ENCODE data around the gene LRPAP1.

Gene LRPAP1

DNA sequence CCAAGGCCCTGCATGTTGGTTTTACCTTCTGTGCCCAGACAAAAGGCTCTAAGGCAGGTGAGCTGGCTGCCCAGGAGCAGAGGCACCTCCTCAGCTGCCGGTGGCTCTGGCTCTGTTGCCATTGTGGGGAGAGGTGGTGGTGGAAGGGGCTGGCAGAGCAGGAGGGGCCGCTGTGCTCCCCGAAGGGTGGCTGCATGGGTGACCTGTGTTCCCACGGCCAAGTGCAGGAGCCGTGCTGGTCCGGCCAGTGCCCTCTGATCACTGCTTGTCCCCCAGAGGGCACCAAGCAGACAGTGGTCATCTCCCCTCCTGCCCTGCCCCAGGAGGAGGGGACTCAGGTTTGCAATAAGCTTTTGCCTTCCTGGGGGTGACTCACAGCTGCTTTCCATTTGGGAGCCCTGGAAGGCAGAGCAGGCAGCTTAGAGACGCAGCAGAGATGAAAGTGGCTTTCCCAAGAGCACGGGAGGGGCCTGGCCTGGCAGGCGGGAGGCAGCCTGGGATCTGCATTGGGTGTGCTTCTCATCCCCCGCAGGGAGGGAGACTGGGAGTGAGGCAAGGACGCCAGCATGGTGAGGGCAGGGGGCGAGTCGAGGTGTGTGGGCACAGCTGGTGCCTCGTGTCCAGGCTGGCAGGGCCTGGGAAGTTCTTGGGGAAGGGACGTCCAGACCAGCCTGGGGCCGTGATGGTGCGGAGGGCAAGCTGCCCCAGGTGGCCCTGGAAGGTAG lies 40.4 kb downstream of the LRPAP1 start:
- DNase-seq: no peak
- H3K4me3 Mint-ChIP-seq: no peak overlapping the region
- H3K4me1 Mint-ChIP-seq: peaks cover 27 to 32% of the 10 kb centered on the region in 2 donors
- H3K9me3 Mint-ChIP-seq: no peaks in the 10 kb centered on the region
- H3K27me3 Mint-ChIP-seq: peaks cover 13 to 16% of the 10 kb centered on the region in 2 donors
- peaks cover 4 to 11% of the 10 kb centered on the region in 2 donors for H3K36me3 Mint-ChIP-seq
- ATAC-seq (replicated peaks): no peak
- no peak overlapping the region for H3K27ac Mint-ChIP-seq

- peaks cover 4 to 11% of the 10 kb centered on the region in 2 donors for H3K36me3 Mint-ChIP-seq
- DNase-seq (peak; percentile 59), ATAC-seq (replicated peaks) (peak; percentile 30 to 60)
- no peaks in the 10 kb centered on the region for H3K9me3 Mint-ChIP-seq
- H3K27me3 Mint-ChIP-seq: peaks cover 13 to 16% of the 10 kb centered on the region in 2 donors
- H3K4me1 Mint-ChIP-seq: peaks cover 41 to 51% of the 10 kb centered on the region in 2 donors
- no peak overlapping the region for H3K27ac Mint-ChIP-seq
- no peak overlapping the region for H3K4me3 Mint-ChIP-seq
Measured at GRCh38 chr4:3489451-3489962, 42.7 kb downstream of the LRPAP1 start.

DNA sequence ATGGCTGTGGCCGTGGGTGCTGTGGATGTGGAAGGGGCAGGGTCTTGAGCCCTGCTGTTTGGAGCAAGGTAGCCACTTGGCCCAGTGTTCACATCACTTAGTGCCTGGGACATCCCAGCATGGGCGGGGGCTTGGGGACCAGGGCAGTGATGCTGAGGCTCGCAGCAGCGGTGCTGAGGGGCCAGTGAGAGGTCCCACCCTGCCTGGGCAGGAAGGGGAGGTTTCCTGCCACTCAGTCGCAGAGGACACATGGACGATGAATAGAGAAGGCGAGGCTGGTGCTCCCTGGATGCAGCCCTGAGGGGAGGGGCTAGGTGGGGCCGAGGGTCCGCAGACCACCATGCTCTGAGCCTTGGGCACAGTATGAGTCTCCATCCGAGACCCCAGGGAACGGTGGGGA lies 43.4 kb downstream of the LRPAP1 start:
- Mint-ChIP-seq H3K27me3 (peaks cover 13 to 16% of the 10 kb centered on the region in 2 donors), H3K4me1 (peaks cover 42 to 58% of the 10 kb centered on the region in 2 donors), H3K36me3 (peaks cover 4 to 11% of the 10 kb centered on the region in 2 donors), H3K9me3 (no peaks in the 10 kb centered on the region), H3K27ac (no peak overlapping the region), H3K4me3 (no peak overlapping the region)
- ATAC-seq (replicated peaks) (no peak), DNase-seq (no peak)

DNA sequence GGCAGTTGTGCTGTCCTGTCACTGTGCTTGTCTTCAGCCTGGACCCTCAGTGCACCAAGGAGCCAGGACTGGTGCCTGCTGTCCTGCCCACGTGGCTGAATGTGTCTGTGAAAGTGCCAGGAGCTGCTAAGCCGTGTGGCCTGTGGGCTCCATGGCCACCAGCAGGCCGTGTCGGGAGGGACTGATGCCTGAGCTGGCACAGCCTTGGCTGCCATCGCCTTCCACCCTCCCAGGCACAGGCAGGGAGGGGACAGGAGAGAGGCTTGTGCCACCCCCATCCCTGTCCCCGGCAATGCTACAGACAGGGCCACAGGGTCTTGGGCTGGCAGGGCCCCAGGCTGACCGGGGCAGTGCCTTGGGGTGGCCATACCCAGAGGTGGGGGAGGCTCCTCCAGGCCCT lies 44.4 kb downstream of the LRPAP1 start:
- Mint-ChIP-seq H3K4me3 (no peak overlapping the region), H3K4me1 (peaks cover 42 to 68% of the 10 kb centered on the region in 2 donors), H3K27me3 (peaks cover 13 to 16% of the 10 kb centered on the region in 2 donors), H3K27ac (no peak overlapping the region), H3K36me3 (peaks cover 4 to 11% of the 10 kb centered on the region in 2 donors), H3K9me3 (no peaks in the 10 kb centered on the region)
- no peak for DNase-seq
- no peak for ATAC-seq (replicated peaks)

DNA sequence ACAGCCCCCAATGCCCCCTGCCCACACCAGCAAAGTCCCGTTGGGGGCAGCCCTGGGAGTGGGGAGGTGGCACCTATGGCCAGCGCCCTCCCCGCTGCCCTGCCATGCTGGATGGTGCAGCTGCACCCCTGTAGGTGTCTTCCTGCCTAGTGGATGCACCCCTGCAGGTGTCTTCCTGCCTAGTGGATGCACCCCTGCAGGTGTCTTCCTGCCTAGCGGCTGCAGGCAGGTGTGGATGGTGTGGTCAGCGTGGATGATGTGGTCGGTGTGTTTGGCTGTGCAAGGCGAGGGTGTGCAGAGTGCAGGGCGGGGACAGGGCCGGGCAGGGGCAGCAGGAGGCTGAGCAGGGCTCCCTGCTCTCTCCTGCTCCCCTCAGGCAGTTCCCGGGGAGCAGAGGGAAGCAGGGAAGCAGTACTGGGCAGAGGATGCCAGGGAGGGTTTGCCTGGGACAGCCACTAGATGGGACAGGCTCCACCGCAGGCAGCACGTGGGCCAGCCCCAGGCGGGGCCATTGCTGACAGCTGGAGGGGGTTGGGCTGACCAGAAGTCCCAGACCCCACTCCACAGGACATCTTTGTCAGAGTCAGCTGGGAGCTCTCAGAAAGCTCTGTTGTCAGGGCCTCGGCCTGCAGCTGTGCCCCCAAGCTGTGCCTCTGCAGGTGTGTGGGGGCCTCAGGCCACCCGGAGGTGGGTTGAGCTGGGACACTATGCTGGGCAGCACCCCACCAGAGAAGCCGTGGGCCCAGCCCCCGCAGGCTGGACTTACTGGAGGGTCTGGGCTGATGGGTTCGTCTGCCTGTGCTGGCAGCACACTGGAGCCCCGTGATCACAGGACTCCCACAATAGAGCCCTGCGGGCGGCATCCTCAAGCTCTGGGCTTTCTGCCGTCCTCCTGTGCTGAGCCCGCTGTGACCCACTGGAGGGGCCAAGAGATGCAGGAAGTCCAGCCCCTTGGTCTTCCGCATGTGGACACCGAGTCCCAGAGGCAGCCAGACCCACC lies 45.4 kb downstream of the LRPAP1 start:
- peak overlapping the region in 1 of 2 donors; percentile 32 for H3K4me3 Mint-ChIP-seq
- peaks cover 43 to 78% of the 10 kb centered on the region in 2 donors for H3K4me1 Mint-ChIP-seq
- no peak for DNase-seq
- no peaks in the 10 kb centered on the region for H3K9me3 Mint-ChIP-seq
- no peak for ATAC-seq (replicated peaks)
- no peak overlapping the region for H3K27ac Mint-ChIP-seq
- peaks cover 2 to 5% of the 10 kb centered on the region in 2 donors for H3K36me3 Mint-ChIP-seq
- peaks cover 9 to 13% of the 10 kb centered on the region in 2 donors for H3K27me3 Mint-ChIP-seq

DNA sequence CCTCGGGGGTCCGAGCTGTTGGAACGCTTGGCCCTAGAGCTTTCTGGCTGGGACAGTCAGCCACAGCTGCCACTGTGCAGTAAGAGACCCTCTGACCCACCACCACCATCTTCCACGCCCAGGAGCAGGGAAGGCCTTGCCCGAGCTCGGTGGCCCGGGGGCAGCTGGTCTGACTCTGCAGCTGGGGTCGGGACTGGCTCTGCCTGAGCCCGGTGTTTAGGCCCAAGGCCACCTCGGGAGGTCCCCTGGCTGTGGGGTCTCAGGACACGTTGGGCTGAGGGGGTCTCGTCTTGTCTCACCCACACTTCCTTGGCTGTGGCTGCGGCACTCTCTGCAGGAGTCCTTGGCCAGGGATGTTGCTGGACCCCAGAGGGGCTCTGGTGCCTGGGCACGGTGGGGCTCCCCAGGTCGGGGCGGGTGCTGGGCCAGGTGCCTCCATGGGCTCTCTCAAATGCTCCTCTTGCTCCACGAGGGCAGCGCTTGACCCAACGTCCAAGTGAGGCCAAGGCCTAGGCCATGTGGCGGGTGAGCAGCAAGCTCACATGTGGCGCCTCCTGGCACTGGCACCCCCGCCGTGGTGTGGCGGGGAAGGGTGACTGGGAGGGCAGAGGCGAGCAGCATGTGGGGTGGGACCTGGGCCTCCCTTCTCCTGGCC lies 46.2 kb downstream of the LRPAP1 start:
- Mint-ChIP-seq H3K9me3 (no peaks in the 10 kb centered on the region), H3K27me3 (peaks cover 4 to 8% of the 10 kb centered on the region in 2 donors), H3K4me1 (peaks cover 45 to 81% of the 10 kb centered on the region in 2 donors), H3K27ac (no peak overlapping the region), H3K36me3 (no peaks in the 10 kb centered on the region), H3K4me3 (peak overlapping the region; percentile 66 to 83)
- ATAC-seq (replicated peaks) (no peak), DNase-seq (no peak)

DNA sequence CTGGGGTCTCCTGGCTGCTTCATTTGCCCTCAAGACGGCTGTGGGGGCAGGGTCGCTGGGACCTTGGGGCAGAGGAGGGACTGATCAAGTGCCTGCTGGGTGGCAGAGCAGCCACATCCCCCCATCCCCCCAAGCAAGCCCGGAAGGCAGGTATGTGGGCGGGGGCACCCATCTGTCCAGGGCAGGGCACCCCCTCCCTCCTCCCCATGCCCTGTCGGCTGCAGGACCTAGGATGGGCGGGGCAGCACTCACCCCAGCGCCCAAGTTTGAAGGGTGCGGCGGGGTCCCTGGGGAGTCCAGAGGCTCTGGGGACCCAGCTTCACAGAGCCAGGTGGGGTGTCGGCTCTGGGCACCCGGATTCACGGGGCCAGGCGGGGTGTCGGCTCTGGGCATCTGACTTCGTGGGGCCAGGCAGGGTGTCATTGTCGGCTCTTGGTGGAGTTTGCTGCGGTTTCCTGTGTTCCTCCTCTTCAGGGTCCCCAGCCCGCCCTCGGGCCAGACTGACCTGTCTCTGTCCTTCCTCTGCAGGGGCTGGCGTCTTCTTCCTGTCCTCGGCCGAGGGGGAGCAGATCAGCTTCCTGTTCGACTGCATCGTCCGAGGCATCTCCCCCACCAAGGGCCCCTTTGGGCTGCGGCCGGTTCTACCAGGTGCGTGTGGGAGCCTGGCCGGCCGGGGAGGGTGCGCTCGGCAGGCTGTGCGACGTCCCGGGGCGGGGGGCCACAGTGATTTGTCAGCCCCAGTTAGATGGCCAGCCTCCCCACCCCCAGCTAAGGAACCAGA lies 47.0 kb downstream of the LRPAP1 start:
- peak; percentile 51 for DNase-seq
- H3K36me3 Mint-ChIP-seq: no peaks in the 10 kb centered on the region
- peak; percentile 33 to 50 for ATAC-seq (replicated peaks)
- peaks cover 0 to 10% of the 10 kb centered on the region in 2 donors for H3K27me3 Mint-ChIP-seq
- peak overlapping the region; percentile 79 to 83 for H3K4me3 Mint-ChIP-seq
- no peaks in the 10 kb centered on the region for H3K9me3 Mint-ChIP-seq
- peaks cover 41 to 87% of the 10 kb centered on the region in 2 donors for H3K4me1 Mint-ChIP-seq
- peak overlapping the region; percentile 56 for H3K27ac Mint-ChIP-seq

- Mint-ChIP-seq H3K4me1 (peaks cover 34 to 79% of the 10 kb centered on the region in 2 donors), H3K36me3 (no peaks in the 10 kb centered on the region), H3K9me3 (no peaks in the 10 kb centered on the region), H3K27me3 (peaks cover 0 to 10% of the 10 kb centered on the region in 2 donors), H3K4me3 (peak overlapping the region; percentile 57 to 83), H3K27ac (peak overlapping the region; percentile 62)
- peak; percentile 64 to 74 for ATAC-seq (replicated peaks)
- peak; percentile 68 for DNase-seq
Measured at GRCh38 chr4:3484057-3484973, 47.9 kb downstream of the LRPAP1 start.

- H3K4me3 Mint-ChIP-seq: peak overlapping the region in 1 of 2 donors; percentile 25
- no peak for DNase-seq
- H3K36me3 Mint-ChIP-seq: no peaks in the 10 kb centered on the region
- ATAC-seq (replicated peaks): no peak
- peaks cover 0 to 10% of the 10 kb centered on the region in 2 donors for H3K27me3 Mint-ChIP-seq
- peaks cover 27 to 71% of the 10 kb centered on the region in 2 donors for H3K4me1 Mint-ChIP-seq
- no peaks in the 10 kb centered on the region for H3K9me3 Mint-ChIP-seq
- H3K27ac Mint-ChIP-seq: no peak overlapping the region
Measured at GRCh38 chr4:3483471-3483921, 48.7 kb downstream of the LRPAP1 start.

DNA sequence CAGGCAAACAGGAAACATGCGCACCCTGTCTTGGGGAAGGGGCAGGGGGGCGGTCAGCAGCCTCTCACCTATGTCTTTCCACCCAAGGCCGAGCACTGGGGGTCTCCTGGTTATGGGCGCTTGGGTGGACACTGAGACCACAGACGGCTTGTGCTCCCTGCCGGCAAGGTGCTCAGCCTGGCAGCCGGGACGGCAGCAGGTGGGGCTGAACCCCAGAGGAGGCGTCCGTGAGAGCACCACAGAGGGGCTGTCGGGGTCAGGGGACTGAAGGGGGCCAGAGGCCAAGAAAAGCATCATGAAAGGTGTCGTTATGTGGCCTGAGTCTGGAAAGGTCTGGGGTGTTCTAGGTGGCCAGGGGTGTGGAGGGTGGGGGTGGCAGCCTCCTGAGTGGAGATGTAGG lies 49.5 kb downstream of the LRPAP1 start:
- H3K36me3 Mint-ChIP-seq: no peaks in the 10 kb centered on the region
- H3K27ac Mint-ChIP-seq: no peak overlapping the region
- DNase-seq (no peak), ATAC-seq (replicated peaks) (no peak)
- peaks cover 25 to 66% of the 10 kb centered on the region in 2 donors for H3K4me1 Mint-ChIP-seq
- no peaks in the 10 kb centered on the region for H3K9me3 Mint-ChIP-seq
- H3K4me3 Mint-ChIP-seq: no peak overlapping the region
- H3K27me3 Mint-ChIP-seq: peaks cover 0 to 10% of the 10 kb centered on the region in 2 donors

GRCh38 chr4:3481783-3482393 lies 50.3 kb downstream of the LRPAP1 start:
- peaks cover 25 to 65% of the 10 kb centered on the region in 2 donors for H3K4me1 Mint-ChIP-seq
- no peak overlapping the region for H3K27ac Mint-ChIP-seq
- ATAC-seq (replicated peaks) (no peak), DNase-seq (no peak)
- H3K27me3 Mint-ChIP-seq: peaks cover under 1 to 15% of the 10 kb centered on the region in 2 donors
- H3K36me3 Mint-ChIP-seq: no peaks in the 10 kb centered on the region
- no peak overlapping the region for H3K4me3 Mint-ChIP-seq
- H3K9me3 Mint-ChIP-seq: no peaks in the 10 kb centered on the region

- H3K4me3 Mint-ChIP-seq: no peak overlapping the region
- peaks cover 19 to 58% of the 10 kb centered on the region in 2 donors for H3K4me1 Mint-ChIP-seq
- H3K27ac Mint-ChIP-seq: no peak overlapping the region
- H3K36me3 Mint-ChIP-seq: no peaks in the 10 kb centered on the region
- no peaks in the 10 kb centered on the region for H3K9me3 Mint-ChIP-seq
- ATAC-seq (replicated peaks) (no peak), DNase-seq (no peak)
- peaks cover 8 to 21% of the 10 kb centered on the region in 2 donors for H3K27me3 Mint-ChIP-seq
Measured at GRCh38 chr4:3481113-3481531, 51.1 kb downstream of the LRPAP1 start.
